Renal cortex interstitium (tissue), 15 donors: ENCODE results near the gene RAB28. TPM values are rescaled to one million over a fixed set of nuclear protein-coding genes. Genes with fewer than 3 reads are reported as not detected.

Experiments used
- DNase-seq, 11 donors: peaks; one replicate each; pipeline ENCODE4 v3.0.0-alpha.2; 2013; ENCODE audit warnings: low read depth in 9 of 11, low spot score in 4 of 11; ENCODE audit errors: extremely low read depth in 1 of 11
- long read RNA-seq, 16 experiments: transcript quantifications; one replicate each; lab custom pipeline, GENCODE V29; 2026
- polyA plus RNA-seq, 3 donors: library from polyadenylated mRNA; unstranded; fragments of 120-200 nt; gene quantifications; one replicate each; pipeline ENCODE4 v1.2.1, GENCODE V29; 2013; ENCODE audit not compliant: insufficient read length in 3 of 3

The RAB28 gene
- 10 to 100 TPM; 30.0 to 35.3 (median 34.4) TPM for polyA plus RNA-seq
- long read RNA-seq, donor 1, transcript RAB28-202 (7 exons, 1,715 nt): major isoform, 5 of 7 reads
- long read RNA-seq, donor 1, partial matches to known transcripts: 0 of 7 reads
- long read RNA-seq, donor 1, other reads (novel, unspliced or antisense): 0 of 7 reads
- long read RNA-seq, donor 2, transcript RAB28-202 (7 exons, 1,715 nt): major isoform, 11 of 12 reads
- long read RNA-seq, donor 2, partial matches to known transcripts: 0 of 12 reads
- long read RNA-seq, donor 2, other reads (novel, unspliced or antisense): 0 of 12 reads
- long read RNA-seq, donor 3, transcript RAB28-202 (7 exons, 1,715 nt): major isoform, 12 of 27 reads
- long read RNA-seq, donor 3, partial matches to known transcripts: 12 of 27 reads
- long read RNA-seq, donor 3, other reads (novel, unspliced or antisense): 0 of 27 reads
- long read RNA-seq, donor 4, partial matches to known transcripts: 0 of 5 reads
- long read RNA-seq, donor 4, other reads (novel, unspliced or antisense): 0 of 5 reads
- long read RNA-seq, donor 5: 0 reads
- long read RNA-seq, donor 6, partial matches to known transcripts: 0 of 5 reads
- long read RNA-seq, donor 6, other reads (novel, unspliced or antisense): 0 of 5 reads
- long read RNA-seq, donor 7, transcript RAB28-202 (7 exons, 1,715 nt): major isoform, 10 of 22 reads
- long read RNA-seq, donor 7, partial matches to known transcripts: 7 of 22 reads
- long read RNA-seq, donor 7, other reads (novel, unspliced or antisense): 0 of 22 reads
- long read RNA-seq, donor 8: 0 reads
- long read RNA-seq, donor 9, transcript RAB28-202 (7 exons, 1,715 nt): major isoform, 8 of 17 reads
- long read RNA-seq, donor 9, partial matches to known transcripts: 7 of 17 reads
- long read RNA-seq, donor 9, other reads (novel, unspliced or antisense): 0 of 17 reads
- long read RNA-seq, donor 10, transcript RAB28-202 (7 exons, 1,715 nt): major isoform, 6 of 21 reads
- long read RNA-seq, donor 10, partial matches to known transcripts: 12 of 21 reads
- long read RNA-seq, donor 10, other reads (novel, unspliced or antisense): 0 of 21 reads
- long read RNA-seq, donor 11, transcript RAB28-202 (7 exons, 1,715 nt): major isoform, 6 of 19 reads
- long read RNA-seq, donor 11, partial matches to known transcripts: 11 of 19 reads
- long read RNA-seq, donor 11, other reads (novel, unspliced or antisense): 0 of 19 reads
- long read RNA-seq, donor 12, partial matches to known transcripts: 0 of 4 reads
- long read RNA-seq, donor 12, other reads (novel, unspliced or antisense): 0 of 4 reads
- long read RNA-seq, donor 13: 0 reads
- long read RNA-seq, donor 14, transcript RAB28-202 (7 exons, 1,715 nt): major isoform, 8 of 24 reads
- long read RNA-seq, donor 14, partial matches to known transcripts: 8 of 24 reads
- long read RNA-seq, donor 14, other reads (novel, unspliced or antisense): 0 of 24 reads
- long read RNA-seq, donor 15, partial matches to known transcripts: 0 of 4 reads
- long read RNA-seq, donor 15, other reads (novel, unspliced or antisense): 0 of 4 reads
- long read RNA-seq, donor 16, transcript RAB28-202 (7 exons, 1,715 nt): major isoform, 16 of 45 reads
- long read RNA-seq, donor 16, partial matches to known transcripts: 26 of 45 reads
- long read RNA-seq, donor 16, other reads (novel, unspliced or antisense): 0 of 45 reads

DNA sequence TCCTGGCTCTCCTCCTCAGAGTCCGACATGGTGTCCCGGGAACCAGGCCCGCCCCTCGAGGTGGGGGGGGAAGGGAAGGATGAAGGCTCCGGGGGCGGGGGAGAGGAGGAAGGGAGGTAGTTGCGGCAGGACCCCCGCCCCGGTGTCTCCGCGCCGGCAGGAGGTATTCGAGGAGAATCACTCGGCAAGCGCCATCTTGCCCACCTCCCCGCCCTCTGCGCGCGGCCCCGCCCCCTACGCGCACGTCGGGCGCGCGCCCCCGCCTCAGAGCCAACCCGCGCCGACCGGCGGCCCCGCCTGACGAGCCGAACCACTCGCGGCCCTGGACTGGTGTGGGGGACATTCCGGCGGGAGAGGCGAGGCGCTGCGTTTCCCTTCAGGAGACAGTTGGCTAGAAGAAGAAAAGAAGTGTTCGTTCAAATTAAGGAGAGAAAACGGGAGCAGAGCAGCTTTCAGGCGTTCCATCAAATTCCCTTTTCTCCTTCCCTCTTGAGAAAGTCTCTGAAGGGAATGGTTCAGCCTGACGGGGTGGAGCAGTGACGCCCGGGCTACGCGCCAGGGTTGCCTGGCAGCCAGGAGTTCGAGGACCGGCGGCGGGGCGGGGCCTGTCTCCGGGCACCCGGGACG is at the start of gene RAB28:
RAB28 (minus strand) TSS at position 219 of the 627 bp plus-strand sequence.
- peak; percentile 80 to 95 (median 91) for DNase-seq

DNA sequence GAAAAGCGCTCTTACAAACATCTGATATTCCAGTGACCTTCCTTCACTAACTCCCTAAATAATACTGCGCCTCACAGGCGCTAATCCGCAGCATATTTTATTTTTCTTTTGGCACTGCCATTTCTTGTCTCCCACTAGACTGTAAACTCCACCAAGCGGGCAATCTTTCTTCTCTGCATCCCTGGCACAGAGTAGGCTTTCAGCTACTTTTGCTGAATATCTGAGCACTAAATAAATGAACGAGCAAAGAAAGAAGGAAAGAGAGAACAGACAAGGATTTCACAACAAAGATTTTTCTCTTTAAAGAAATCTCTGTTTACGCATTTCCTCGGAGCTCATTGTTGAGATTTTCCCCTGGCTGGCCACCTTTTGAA is 47.5 kb upstream of the RAB28 start:
- no peak for DNase-seq

DNA sequence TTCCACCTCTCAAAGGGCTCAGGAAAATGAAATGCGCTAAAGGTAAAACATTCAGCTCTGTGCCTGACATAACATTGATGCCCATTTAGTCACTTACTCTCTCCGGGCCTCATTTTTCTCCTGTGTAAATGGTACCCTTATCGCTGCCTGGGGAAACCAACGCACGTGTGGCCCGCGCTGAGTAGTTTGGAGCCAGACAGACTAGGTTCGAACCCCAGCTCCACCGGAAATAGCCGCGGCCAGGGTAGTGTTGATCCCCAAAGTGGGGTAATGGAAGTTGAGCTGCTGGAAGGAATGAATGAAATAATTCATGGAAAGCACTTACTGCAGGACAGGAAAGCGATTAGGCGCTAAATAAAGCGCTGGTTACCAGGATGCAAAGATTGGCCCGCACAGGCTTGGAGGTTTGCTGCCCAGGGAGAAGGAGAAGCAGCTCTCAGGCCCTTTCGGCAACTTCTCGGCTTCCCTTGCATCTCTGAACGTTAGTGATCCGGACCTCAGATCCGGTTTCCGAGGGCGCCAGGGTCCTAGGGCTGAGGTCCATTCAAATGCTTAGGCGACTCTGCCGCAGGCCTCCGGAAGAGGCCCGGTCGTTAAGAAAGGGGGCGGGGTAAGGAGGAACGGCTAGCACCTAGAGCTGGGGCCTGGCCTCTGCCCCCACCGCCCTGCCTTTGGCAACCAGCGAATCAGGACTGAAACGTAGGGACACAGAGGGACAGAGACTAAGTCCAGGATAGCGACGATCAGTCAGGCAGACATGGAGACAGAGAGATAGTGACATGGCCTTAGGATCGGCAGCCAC is 46.9 kb upstream of the RAB28 start:
- DNase-seq: no peak

DNA sequence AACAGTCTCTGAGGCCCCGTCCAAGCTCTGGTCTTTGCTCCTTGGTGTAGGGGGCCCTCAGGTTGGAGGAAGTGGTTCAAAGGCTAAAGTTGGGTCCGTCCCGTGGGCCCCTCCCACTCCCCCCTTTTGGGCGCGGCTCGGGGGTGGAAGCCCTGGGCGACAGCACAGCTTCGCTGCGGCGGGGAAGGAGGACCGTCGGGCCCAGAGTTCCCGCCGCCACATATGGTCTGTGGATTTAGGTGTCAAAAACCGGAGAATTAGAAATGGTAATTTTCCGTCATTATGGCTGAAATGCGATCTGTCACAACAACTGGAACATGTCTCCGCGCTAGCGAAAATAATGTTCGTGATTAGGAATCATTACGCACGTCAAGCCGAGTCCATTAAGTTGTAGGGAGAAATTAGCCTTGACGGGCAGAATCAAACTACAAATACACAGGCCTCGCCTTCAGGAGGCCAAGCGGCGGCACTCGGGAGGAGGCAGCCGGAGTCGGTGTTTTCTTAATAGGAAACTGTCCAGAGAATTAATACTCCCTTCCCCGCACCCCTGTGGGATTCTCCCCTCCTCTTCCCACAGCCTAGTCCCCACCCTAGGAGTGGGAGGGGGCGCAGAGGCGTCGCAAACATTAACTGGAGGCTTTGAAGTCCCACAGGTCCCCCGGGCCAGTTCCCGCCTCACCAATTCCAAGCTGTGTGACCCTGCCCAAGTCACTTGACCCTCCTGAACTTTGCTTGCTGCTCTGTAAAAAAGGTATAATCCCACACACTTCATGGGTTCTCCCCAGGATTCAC is 45.2 kb upstream of the RAB28 start:
- DNase-seq: no peak

DNA sequence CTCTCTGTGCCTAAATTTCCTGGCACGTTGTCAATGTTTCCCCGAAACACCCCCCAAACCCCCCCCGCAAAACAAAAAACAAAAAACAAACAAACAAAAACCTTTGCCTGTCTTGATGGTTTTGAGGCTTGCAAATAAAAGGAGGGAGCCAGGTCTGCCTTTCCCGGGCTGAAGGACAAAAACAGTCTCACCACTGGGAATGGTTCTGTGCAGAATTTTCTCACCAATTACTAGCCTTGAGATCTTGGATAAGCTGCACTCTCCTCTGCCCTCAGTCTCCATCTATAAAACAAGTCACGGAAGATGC is 44.6 kb upstream of the RAB28 start:
- no peak for DNase-seq

DNA sequence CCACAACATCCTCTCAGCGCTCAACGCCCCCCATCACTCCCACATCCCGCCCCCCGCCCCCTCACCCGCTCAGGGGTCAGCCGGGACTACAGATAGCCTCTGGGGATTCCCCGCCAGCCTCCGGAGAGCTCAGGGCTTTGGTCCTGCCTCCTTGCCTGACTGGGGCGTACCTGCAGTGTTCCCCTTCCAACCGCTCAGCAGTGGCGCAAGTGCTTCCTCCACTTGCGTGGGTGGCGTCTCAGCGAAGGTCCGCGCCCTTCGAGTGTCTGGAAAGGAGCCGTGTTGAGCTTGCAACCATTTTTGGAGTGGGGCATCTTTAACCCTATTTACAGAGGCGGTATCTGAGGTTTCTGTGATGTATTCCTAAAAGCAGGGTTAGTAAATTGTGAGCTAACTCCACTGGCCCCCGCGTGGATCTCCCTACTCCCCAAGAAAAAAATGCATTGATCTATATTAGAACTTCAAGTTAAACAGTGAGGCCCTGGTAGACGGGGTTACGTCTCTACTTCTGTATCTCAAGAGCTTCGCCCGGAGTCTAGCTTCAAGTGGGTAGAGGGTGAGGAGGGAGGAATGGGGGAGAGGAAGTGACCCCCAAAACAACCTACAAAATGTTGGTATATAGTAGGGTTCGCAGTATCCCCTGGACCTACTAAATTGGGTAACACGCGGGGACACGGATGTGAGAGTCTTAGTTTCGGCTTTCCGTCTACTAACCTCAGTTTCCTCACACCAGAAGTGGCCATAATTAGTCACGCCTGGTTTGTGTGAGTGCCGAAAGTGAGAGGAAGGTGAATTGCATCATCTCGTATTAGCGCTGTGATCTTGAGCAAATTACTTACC is 44.1 kb upstream of the RAB28 start:
- DNase-seq: no peak

DNA sequence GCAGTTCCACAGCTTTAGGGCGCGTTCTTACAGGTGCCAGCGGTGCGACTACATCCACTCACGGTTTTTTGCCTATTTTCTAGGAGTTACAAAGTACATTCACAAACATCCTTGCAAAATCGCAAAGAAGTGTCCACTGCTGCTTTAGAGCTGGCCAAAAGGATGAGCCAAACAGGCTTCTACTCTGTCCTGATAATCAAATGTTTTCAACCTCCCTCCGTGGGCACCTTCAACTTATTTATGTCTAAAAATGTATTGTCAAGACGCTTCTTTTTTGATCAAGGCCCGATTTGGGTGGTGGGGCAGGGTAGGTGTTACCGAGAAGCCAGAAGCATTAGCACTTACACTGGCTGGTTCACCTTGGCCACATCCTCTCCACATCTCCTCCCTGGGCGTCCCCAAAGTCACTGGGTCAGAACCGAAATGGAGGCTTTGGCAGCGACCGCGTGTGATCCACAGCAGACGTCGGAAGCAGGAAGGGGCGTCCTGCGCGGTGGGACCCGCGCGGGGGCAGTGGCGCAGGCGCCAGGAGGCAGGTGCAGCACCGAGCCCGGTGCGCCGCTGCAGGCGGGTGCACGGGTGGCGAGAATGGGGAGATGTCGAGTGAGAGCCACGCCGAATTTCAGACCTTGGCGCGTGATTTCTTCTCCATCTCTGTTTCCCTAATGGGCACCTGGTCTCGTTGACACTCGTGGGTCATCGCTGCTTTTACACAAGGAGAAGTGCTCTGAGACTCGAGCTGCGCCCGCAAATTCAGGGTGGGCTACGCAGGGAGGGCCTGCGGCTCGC is 43.2 kb upstream of the RAB28 start:
- DNase-seq: no peak

DNA sequence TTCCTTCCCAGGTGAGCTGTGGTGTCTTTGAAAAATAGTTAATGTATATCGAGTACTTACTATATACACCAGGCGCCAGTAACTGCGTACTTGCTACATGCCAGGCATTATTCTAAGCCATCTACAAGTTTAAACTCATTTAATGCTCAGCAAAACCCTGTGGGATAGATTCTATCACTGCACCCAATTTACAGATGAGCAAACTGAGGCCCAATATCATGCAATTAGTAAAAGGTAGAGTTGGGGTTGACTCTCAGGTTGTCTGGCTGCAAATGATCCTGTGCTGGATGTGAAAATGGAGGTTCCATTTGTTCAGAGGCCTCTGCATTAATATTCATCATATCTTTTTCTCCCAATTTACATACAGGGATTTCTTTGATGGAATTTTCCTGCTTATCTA is 42.5 kb upstream of the RAB28 start:
- DNase-seq: no peak

DNA sequence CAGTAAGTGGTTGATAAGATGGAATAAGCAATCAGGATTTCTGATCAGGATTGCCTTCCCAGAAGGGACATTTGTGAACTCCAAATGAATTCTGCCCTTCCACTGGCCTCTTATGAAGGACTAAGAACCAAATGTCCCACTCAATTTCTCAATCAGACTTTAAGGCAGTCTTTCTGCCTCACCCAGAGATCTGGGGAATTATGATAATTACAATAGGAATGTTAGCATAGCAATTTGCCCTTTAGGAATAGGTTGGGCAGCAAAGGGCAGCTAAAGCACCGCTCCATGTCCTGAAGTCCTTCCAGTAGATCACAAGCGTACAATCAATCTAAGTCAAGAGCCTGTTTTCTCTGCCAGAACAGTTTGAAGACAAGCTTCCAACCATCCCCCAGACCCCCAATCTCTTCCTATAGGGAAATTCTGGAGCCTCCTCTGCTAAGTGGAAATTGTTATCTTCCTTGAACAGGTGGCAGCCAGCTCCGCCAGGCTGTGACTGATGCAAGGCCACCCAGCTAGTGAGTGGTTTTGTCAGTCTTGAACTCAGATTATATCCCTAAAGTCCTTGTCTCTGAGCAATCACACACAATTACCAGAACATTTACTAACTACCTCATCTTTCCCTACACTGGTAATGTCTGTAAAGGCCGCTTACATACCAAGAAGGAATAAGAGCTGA is 41.6 kb upstream of the RAB28 start:
- DNase-seq: no peak

DNA sequence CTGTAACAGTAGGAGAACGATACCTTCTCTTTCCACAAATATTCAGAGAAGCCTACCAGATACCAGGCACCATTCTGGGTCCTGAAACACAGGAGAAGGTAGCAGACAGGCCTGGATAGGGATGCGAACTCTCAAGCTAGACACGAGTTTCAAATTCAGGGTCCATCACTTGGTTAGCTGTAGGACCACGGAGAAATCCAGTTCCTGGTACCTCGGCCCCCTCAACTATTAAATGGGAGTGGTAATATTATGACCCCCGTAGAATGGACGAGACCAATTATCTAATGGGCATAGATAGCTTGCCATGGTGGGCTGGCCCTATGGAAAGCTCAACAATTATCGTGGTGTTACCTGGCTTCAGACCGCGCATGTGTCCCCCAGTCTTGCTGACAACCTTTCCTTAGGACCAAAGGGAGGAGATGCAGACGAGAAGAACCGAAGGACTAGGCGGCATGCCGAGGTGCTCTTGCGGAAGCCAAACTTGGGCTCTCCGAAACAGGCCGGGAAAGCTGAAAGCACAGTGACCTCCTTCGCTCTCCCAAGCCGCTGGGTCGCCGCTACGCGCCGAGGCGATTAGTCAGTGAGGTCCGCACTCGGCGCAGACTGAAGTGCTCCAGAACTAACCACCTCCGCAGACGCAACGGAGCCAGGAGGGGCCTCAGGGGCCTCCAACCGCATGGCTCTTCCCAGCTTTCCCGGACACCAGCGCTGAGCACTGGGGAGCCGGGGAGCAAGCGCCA is 40.5 kb upstream of the RAB28 start:
- DNase-seq: no peak

DNA sequence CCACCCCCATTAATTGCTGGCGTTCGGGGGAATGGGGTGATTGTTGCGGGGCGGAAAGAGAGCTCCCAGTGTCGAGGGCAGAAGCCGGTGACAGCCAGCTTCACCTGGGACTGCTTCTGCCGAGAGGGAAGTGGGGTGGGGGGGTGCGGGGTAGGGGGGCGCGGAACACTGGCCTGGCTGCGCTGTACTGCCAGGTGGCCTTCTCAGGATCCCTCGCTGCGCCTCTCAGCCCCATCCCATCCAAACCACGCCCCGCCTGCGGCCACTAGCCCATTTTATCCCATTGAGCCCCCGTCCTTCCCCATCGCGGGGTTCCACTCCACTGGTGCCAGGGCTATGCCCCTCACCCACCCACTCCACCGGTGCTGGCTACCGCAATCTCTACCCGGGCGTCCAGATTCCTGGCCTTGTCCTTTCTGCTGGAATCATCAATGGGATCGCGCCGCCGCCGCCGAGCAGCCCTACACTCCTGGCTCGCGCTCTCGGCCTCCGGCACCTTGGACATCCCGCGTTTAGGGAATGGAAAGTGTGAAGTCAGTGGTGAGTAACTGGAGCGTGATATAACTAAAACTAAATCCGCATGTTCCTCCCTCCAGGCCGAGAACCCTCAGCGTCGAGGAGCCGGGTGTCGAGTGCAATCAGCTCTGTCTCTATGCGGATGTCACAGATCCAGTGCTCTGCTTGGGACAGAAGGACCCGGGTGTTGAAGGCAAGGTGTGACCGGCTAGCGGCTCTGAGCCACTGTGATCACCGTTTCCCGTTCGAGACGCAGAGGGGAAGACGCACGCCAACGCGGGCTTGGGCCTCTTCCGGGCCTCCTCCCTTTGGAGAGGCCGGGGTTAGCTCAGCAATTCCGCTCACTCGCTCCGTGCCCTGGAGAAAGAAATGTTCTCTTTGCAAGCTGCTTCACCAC is 39.7 kb upstream of the RAB28 start:
- DNase-seq: no peak

DNA sequence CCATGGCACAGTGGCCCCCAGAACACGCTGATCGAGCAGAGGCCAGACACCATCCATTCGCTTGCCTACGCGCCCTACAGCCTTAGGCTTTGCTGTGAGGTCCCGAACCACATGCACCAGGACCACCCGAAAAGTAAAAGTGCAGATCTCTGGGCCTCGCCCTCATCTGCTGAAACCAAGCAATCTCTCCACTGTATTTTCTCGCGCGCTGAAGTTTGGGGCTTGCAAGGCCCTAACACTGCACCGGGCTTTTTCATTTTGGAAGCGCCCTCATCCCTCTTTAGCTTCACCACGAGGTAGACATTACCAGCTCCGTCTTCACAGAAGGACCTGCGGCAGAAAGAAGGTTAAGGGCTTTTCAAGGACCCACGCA is 39.0 kb upstream of the RAB28 start:
- no peak for DNase-seq
